Measurements from ENCODE around the gene ASMT. TPM values are rescaled to one million over a fixed set of nuclear protein-coding genes. Genes with fewer than 3 reads are reported as not detected.

ASMT gene
- total and polyA plus RNA-seq, 2 of the 4 experiments (the other 2 are of a cell fraction) = not detected

DNA sequence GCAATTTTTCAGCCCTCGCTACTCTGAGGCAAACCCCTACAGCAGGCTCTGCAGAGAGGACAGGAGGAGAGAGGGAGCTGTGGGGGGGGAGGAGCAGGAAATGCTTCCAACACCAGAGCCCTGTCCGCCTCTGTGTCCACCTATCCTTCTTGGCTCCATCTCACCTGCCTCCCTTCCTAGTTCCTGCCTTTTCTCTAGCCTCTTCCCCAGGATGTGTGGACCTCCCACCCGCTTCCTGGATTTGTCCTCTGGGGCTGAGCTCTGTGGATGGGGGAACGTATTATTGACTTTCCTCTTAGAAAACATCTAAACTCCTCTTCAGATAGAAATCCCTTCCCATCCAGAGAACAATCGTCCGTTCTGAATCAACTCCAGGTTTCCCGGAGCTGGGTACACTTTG lies 14.4 kb downstream of the ASMT start:
- Histone ChIP-seq H3K27me3 (ENCODE audit: control insufficient read depth, insufficient read depth, low read length) (no peaks in the 10 kb centered on the region), H3K9ac (ENCODE audit: low read depth, low read length) (no peak overlapping the region), H2BK120ac (ENCODE audit: low read depth, low read length) (no peak overlapping the region), H3K18ac (ENCODE audit: low read depth, low read length) (no peak overlapping the region), H4K20me1 (ENCODE audit: insufficient read depth, low read length) (no peaks in the 10 kb centered on the region), H3K27ac (ENCODE audit: insufficient read depth, low read length) (no peak overlapping the region), H2BK15ac (ENCODE audit: low read depth, low read length) (no peak overlapping the region), H4K8ac (ENCODE audit: low read depth in 2 of 2, low read length in 2 of 2) (no peak overlapping the region), H2AK9ac (replicated peaks; ENCODE audit: low read depth, low read length, poor library complexity) (no peak overlapping the region), H3K4me3 (ENCODE audit: insufficient read depth, low read depth, low read length) (no peak overlapping the region), H3K9me1 (ENCODE audit: insufficient read depth, low read length) (no peaks in the 10 kb centered on the region), H3K4me2 (ENCODE audit: low read depth, low read length) (no peak overlapping the region), H3K23ac (ENCODE audit: low read depth, low read length) (no peak overlapping the region), H4K5ac (ENCODE audit: low read depth, low read length) (no peak overlapping the region), H2BK20ac (ENCODE audit: low read depth, low read length) (no peak overlapping the region), H4K91ac (ENCODE audit: insufficient read depth, low read depth, low read length) (no peak overlapping the region), H2BK5ac (ENCODE audit: low read depth, low read length, poor library complexity, severe bottlenecking) (no peak overlapping the region), H3K14ac (replicated peaks; ENCODE audit: low read depth, low read length) (no peak overlapping the region), H3K56ac (ENCODE audit: extremely low read depth, insufficient read depth, low read length) (no peak overlapping the region), H2AFZ (replicated peaks; ENCODE audit: low read length, poor library complexity) (no peak overlapping the region), H3K79me1 (ENCODE audit: low read depth in 1 of 2, low read length in 2 of 2) (no peaks in the 10 kb centered on the region), H2AK5ac (ENCODE audit: low read depth, low read length) (no peak overlapping the region), H3K36me3 (ENCODE audit: control insufficient read depth, insufficient read depth, low read length) (no peaks in the 10 kb centered on the region), H3K4ac (ENCODE audit: low read depth, low read length) (no peak overlapping the region), H3K9me3 (ENCODE audit: control insufficient read depth, insufficient read depth, low read length) (no peaks in the 10 kb centered on the region), H3K4me1 (ENCODE audit: control insufficient read depth, insufficient read depth, low read length) (no peaks in the 10 kb centered on the region)
- WGBS, 2 experiments (ENCODE audit: extremely low coverage in 2 of 2, insufficient read length in 1 of 2) = 61% methylated on average over 3 of the region's 7 CpGs; no CpG with 5 or more reads in 1 of the 2 experiments
- TF ChIP-seq MAZ (IDR thresholded peaks at IDR 0.05; ENCODE audit: borderline replicate concordance, low read depth, low read length) (no peak), FOS (IDR thresholded peaks at IDR 0.05; ENCODE audit: low read depth, low read length) (no peak), USF2 (IDR thresholded peaks at IDR 0.05; ENCODE audit: low read depth, low read length) (no peak), BHLHE40 (IDR thresholded peaks at IDR 0.05; ENCODE audit: low read depth, low read length) (no peak), CEBPB (IDR thresholded peaks at IDR 0.05; ENCODE audit: low read depth, low read length) (no peak), MAFK (IDR thresholded peaks at IDR 0.05; ENCODE audit: low read depth, low read length) (no peak), RCOR1 (IDR thresholded peaks at IDR 0.05; ENCODE audit: insufficient replicate concordance, low read length) (no peak), MXI1 (IDR thresholded peaks at IDR 0.05; ENCODE audit: borderline replicate concordance, low read depth, low read length) (no peak), CHD1 (IDR thresholded peaks at IDR 0.05; ENCODE audit: low read depth, low read length) (no peak), RFX5 (IDR thresholded peaks at IDR 0.05; ENCODE audit: low read depth, low read length) (no peak), POLR2A (IDR thresholded peaks at IDR 0.05; ENCODE audit: low read depth, low read length) (no peak)
- TF ChIP-seq, protein P1, sequence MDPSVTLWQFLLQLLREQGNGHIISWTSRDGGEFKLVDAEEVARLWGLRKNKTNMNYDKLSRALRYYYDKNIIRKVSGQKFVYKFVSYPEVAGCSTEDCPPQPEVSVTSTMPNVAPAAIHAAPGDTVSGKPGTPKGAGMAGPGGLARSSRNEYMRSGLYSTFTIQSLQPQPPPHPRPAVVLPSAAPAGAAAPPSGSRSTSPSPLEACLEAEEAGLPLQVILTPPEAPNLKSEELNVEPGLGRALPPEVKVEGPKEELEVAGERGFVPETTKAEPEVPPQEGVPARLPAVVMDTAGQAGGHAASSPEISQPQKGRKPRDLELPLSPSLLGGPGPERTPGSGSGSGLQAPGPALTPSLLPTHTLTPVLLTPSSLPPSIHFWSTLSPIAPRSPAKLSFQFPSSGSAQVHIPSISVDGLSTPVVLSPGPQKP (IDR thresholded peaks at IDR 0.05; ENCODE audit: borderline replicate concordance, low read depth, low read length) = no peak
- TF ChIP-seq, protein P2, sequence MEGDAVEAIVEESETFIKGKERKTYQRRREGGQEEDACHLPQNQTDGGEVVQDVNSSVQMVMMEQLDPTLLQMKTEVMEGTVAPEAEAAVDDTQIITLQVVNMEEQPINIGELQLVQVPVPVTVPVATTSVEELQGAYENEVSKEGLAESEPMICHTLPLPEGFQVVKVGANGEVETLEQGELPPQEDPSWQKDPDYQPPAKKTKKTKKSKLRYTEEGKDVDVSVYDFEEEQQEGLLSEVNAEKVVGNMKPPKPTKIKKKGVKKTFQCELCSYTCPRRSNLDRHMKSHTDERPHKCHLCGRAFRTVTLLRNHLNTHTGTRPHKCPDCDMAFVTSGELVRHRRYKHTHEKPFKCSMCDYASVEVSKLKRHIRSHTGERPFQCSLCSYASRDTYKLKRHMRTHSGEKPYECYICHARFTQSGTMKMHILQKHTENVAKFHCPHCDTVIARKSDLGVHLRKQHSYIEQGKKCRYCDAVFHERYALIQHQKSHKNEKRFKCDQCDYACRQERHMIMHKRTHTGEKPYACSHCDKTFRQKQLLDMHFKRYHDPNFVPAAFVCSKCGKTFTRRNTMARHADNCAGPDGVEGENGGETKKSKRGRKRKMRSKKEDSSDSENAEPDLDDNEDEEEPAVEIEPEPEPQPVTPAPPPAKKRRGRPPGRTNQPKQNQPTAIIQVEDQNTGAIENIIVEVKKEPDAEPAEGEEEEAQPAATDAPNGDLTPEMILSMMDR (conservative IDR thresholded peaks at IDR 0.05; ENCODE audit: low read depth, low read length) = no peak
- no TSS peak for BruUV-seq (replicated peaks)
- ChIA-PET CTCF (no interaction called here), POLR2A (ENCODE audit: unreplicated experiment) (no interaction called here)
- DNase-seq (no peak), ATAC-seq (ENCODE audit: low read depth) (no peak)
- intact Hi-C loops (cut with micrococcal nuclease) (no loop called here), dilution Hi-C loops (cut with HindIII; ENCODE audit: low sequenced_read_pairs, unreplicated experiment) (no loop called here), in situ Hi-C loops (cut with MboI; ENCODE audit: low sequenced_read_pairs) (no loop called here)

Measured in IMR-90 (cell line).